A549 (cell line): Measurements from ENCODE around the gene NALCN. TPM values are rescaled to one million over a fixed set of nuclear protein-coding genes. Genes with fewer than 3 reads are reported as not detected.

ENCODE experiments used
- ATAC-seq, 2 experiments: fragments of 200-7000 bp in 1 of 2; fragments of >200 bp in 1 of 2; cut with Nextera tagmentation in 1 of 2; cut with Tn5 transposase in 1 of 2; 3 replicates each; pipeline versions ENCODE4 v1.8.0 to v1.9.1; 2018 to 2020; ENCODE audit warnings: mild to moderate bottlenecking in 1 of 2, moderate library complexity in 1 of 2
- CTCF ChIA-PET: fragments of 300-600 bp; sonication (Branson Sonifier 250); formaldehyde crosslinking; extraction: SDS; loops from one replicate; lab custom pipeline; 2021; ENCODE audit warnings: antibody characterized with exemption, inconsistent platforms; lab: Yijun Ruan, JAX
- POLR2A ChIA-PET: fragments of 350-600 bp; formaldehyde crosslinking; extraction: SDS; loops from one replicate; lab custom pipeline; 2021; ENCODE audit warnings: antibody characterized with exemption, inconsistent platforms; lab: Yijun Ruan, JAX
- DNase-seq, 2 experiments: peaks; one replicate each; pipeline versions ENCODE4 v3.0.0 to v3.0.0-alpha.2; 2011 to 2016; ENCODE audit warnings: low read depth in 1 of 2, low spot score in 1 of 2
- FAIRE-seq: peaks from 2 replicates; lab custom pipeline; 2011; peaks lifted over from hg19 to GRCh38; lab: Jason Lieb, UNC
- H3K27ac ChIP-seq, 2 experiments: fragments of >200 bp; sonication (Bioruptor Twin); formaldehyde crosslinking; 3 replicates each; pipeline ENCODE4 v1.5.1; 2016 to 2017
- H3K4me1 ChIP-seq: fragments of >200 bp; sonication (Bioruptor Twin); formaldehyde crosslinking; 3 replicates; pipeline ENCODE4 v1.6.1; 2016
- H3K4me2 ChIP-seq: fragments of >200 bp; sonication (Bioruptor Twin); formaldehyde crosslinking; 3 replicates; pipeline ENCODE4 v1.6.1; 2016
- H3K4me3 ChIP-seq: fragments of >200 bp; sonication (Bioruptor Twin); formaldehyde crosslinking; 3 replicates; pipeline ENCODE4 v1.5.1; 2016
- H3K9me3 ChIP-seq: fragments of >200 bp; sonication (Bioruptor Twin); formaldehyde crosslinking; 3 replicates; pipeline ENCODE4 v1.6.1; 2016
- ATOH8 ChIP-seq: fragments of 250-450 bp; sonication (Bioruptor Pico); IDR thresholded peaks from 2 replicates; pipeline ENCODE4 v1.5.0; 2020; ENCODE audit warnings: low read depth, mild to moderate bottlenecking, moderate library complexity
- CBX2 ChIP-seq: fragments of 200-600 bp; sonication (generic); IDR thresholded peaks from 2 replicates; pipeline ENCODE4 v1.6.1; 2016; ENCODE audit warnings: low read depth, mild to moderate bottlenecking, borderline replicate concordance
- CBX8 ChIP-seq: fragments of 200-600 bp; sonication (generic); IDR thresholded peaks from 2 replicates; pipeline ENCODE4 v1.6.1; 2016
- ESRRA ChIP-seq: fragments of 150-350 bp; IDR thresholded peaks from 2 replicates; pipeline ENCODE4 v1.6.1; 2014; ENCODE audit warnings: mild to moderate bottlenecking, low read length, borderline replicate concordance
- FOSL2 ChIP-seq, 2 experiments: fragments of 450-650 bp in 1 of 2; fragments of >200 bp in 1 of 2; sonication (Bioruptor Twin) in 1 of 2; formaldehyde crosslinking; IDR thresholded peaks; 2 replicates each; pipeline versions ENCODE4 v1.5.0 to v1.6.1; 2016 to 2020; ENCODE audit warnings: mild to moderate bottlenecking in 1 of 2, moderate library complexity in 1 of 2
- HEYL ChIP-seq: fragments of 250-450 bp; sonication (Bioruptor Pico); IDR thresholded peaks from 2 replicates; pipeline ENCODE4 v1.8.0; 2021; ENCODE audit warnings: mild to moderate bottlenecking, moderate library complexity
- HOXA7 ChIP-seq: fragments of 250-450 bp; sonication (Bioruptor Pico); IDR thresholded peaks from 2 replicates; pipeline ENCODE4 v1.5.0; 2020; ENCODE audit warnings: mild to moderate bottlenecking, moderate library complexity
- HOXB13 ChIP-seq: fragments of 250-450 bp; sonication (Bioruptor Pico); IDR thresholded peaks from 2 replicates; pipeline ENCODE4 v1.5.0; 2020; ENCODE audit warnings: low read depth, mild to moderate bottlenecking, moderate library complexity
- HOXB5 ChIP-seq: fragments of 250-450 bp; sonication (Bioruptor Pico); IDR thresholded peaks from 2 replicates; pipeline ENCODE4 v1.5.0; 2020; ENCODE audit warnings: mild to moderate bottlenecking, moderate library complexity
- KDM5A ChIP-seq: fragments of 200-600 bp; sonication (generic); IDR thresholded peaks from 2 replicates; pipeline ENCODE4 v1.6.1; 2016; ENCODE audit warnings: antibody characterized with exemption, mild to moderate bottlenecking
- MAFK ChIP-seq: fragments of 450-650 bp; IDR thresholded peaks from 2 replicates; pipeline ENCODE4 v1.6.1; 2014; ENCODE audit not compliant: partially characterized antibody
- MAX ChIP-seq: IDR thresholded peaks from 2 replicates; pipeline ENCODE4 v1.6.1; 2012
- MAZ ChIP-seq: fragments of 150-350 bp; IDR thresholded peaks from 2 replicates; pipeline ENCODE4 v1.6.1; 2014; ENCODE audit warnings: antibody characterized with exemption, low read depth, low read length, borderline replicate concordance
- NR3C1 ChIP-seq: fragments of >200 bp; sonication (Bioruptor Twin); formaldehyde crosslinking; IDR thresholded peaks from 3 replicates; pipeline ENCODE4 v1.6.1; 2017
- PBX3 ChIP-seq: IDR thresholded peaks from 2 replicates; pipeline ENCODE4 v1.6.1; 2012
- PHF8 ChIP-seq: fragments of 200-600 bp; sonication (generic); IDR thresholded peaks from 2 replicates; pipeline ENCODE4 v1.6.1; 2016; ENCODE audit warnings: low read depth, mild to moderate bottlenecking, antibody characterized with exemption, moderate library complexity, borderline replicate concordance
- POLR2A ChIP-seq: IDR thresholded peaks from 2 replicates; pipeline ENCODE4 v1.6.1; 2012; ENCODE audit warnings: mild to moderate bottlenecking, low read length
- RAD21 ChIP-seq, 2 experiments: fragments of >200 bp in 1 of 2; sonication (Bioruptor Twin) in 1 of 2; formaldehyde crosslinking in 1 of 2; IDR thresholded peaks in 1 of 2; conservative IDR thresholded peaks in 1 of 2; 2 replicates in 1 of 2; 3 replicates in 1 of 2; pipeline ENCODE4 v1.6.1; 2012 to 2018; ENCODE audit warnings: inconsistent platforms in 1 of 2
- RCOR1 ChIP-seq: fragments of 150-350 bp; IDR thresholded peaks from 2 replicates; pipeline ENCODE4 v1.6.1; 2014; ENCODE audit warnings: antibody characterized with exemption, low read length, low read depth
- REST ChIP-seq: fragments of 200-600 bp; sonication (generic); IDR thresholded peaks from 2 replicates; pipeline ENCODE4 v1.6.1; 2016; ENCODE audit warnings: antibody characterized with exemption, mild to moderate bottlenecking, moderate library complexity
- RFX5 ChIP-seq: fragments of 450-650 bp; IDR thresholded peaks from 2 replicates; pipeline ENCODE4 v1.7.1; 2014; ENCODE audit warnings: antibody characterized with exemption, mild to moderate bottlenecking, moderate library complexity
- ZC3H11A ChIP-seq: fragments of 450-650 bp; IDR thresholded peaks from 2 replicates; pipeline ENCODE4 v1.6.1; 2014; ENCODE audit warnings: antibody characterized with exemption, mild to moderate bottlenecking
- WGBS: methylation state at CpG from one replicate; pipeline ENCODE4 v1.1.6; 2017; ENCODE audit errors: missing lambda C conversion rate; 5-methylcytosine and 5-hydroxymethylcytosine counted together
- polyA plus RNA-seq, 4 experiments: library from polyadenylated mRNA; depleted of rRNA in 3 of 4; stranded (reverse); fragments of >200 nt; fragmentation: RNase III in 1 of 4; extraction: RNeasy Plus Mini Kit Qiagen cat#74134 plus additional on column Dnase treatment in 1 of 4; gene quantifications; 2 replicates in 3 of 4; 3 replicates in 1 of 4; pipeline ENCODE4 v1.2.3, GENCODE V29; 2011 to 2017

The NALCN gene
- polyA plus RNA-seq, 2 of the 4 experiments (the other 2 are of a cell fraction) = 1.8 to 4.9 TPM

- H3K9me3 ChIP-seq = no peaks in the 10 kb centered on the region
- FAIRE-seq = no peak
- ChIA-PET POLR2A (no interaction called here), CTCF (no interaction called here)
- WGBS = 76% methylated on average over 2 of the region's 2 CpGs
- H3K4me3 ChIP-seq = no peak overlapping the region
- no peak overlapping the region for H3K4me2 ChIP-seq
- H3K27ac ChIP-seq = no peak overlapping the region
- no peak for ATAC-seq
- TF ChIP-seq MAFK = no peak
- TF ChIP-seq HOXA7 (CRISPR knock-in tag) = no peak
- TF ChIP-seq RAD21 (conservative IDR thresholded peaks at IDR 0.05 in 1 of 2, IDR thresholded peaks at IDR 0.05 in 1 of 2) = no peak
- no peak for DNase-seq
- H3K4me1 ChIP-seq = no peaks in the 10 kb centered on the region
Measured at GRCh38 chr13:101383595-101383994, 32.7 kb downstream of the NALCN start.

- POLR2A ChIA-PET = no interaction called here
- ATAC-seq (no peak), FAIRE-seq (no peak), DNase-seq (no peak)
- CTCF ChIA-PET = no interaction called here
- H3K27ac ChIP-seq = no peak overlapping the region
- H3K4me3 ChIP-seq = no peak overlapping the region
- TF ChIP-seq PBX3 (no peak), ATOH8 (CRISPR knock-in tag) (no peak), NR3C1 (no peak), CBX2 (no peak), REST (no peak), POLR2A (no peak), HOXB13 (CRISPR knock-in tag) (no peak), CBX8 (no peak), ESRRA (no peak), MAZ (no peak)
- no peak overlapping the region for H3K4me2 ChIP-seq
- no peaks in the 10 kb centered on the region for H3K4me1 ChIP-seq
- WGBS = 90% methylated on average over 2 of the region's 2 CpGs
- no peaks in the 10 kb centered on the region for H3K9me3 ChIP-seq
Measured at GRCh38 chr13:101382701-101383100, 33.6 kb downstream of the NALCN start.

- DNase-seq = no peak
- Histone ChIP-seq H3K4me1 (no peaks in the 10 kb centered on the region), H3K4me2 (no peak overlapping the region), H3K27ac (no peak overlapping the region), H3K4me3 (no peak overlapping the region)
- CTCF ChIA-PET = no interaction called here
- no peak for TF ChIP-seq RCOR1
- no peak for TF ChIP-seq RFX5
- TF ChIP-seq FOSL2 (IDR thresholded peaks at IDR 0.05) = no peak
- TF ChIP-seq FOSL2 (CRISPR knock-in tag; IDR thresholded peaks at IDR 0.05) = no peak
- no peak for TF ChIP-seq CBX2
- no peak for TF ChIP-seq PHF8
- no peak for TF ChIP-seq HOXA7 (CRISPR knock-in tag)
- TF ChIP-seq MAX = no peak
- no peak for TF ChIP-seq KDM5A
- TF ChIP-seq PBX3 = no peak
- no peak for TF ChIP-seq ZC3H11A
- no peak for TF ChIP-seq HEYL
- no peak for TF ChIP-seq NR3C1
- no peak for TF ChIP-seq HOXB5 (CRISPR knock-in tag)
- TF ChIP-seq MAZ = no peak
- TF ChIP-seq, all 56 proteins: peak for 0
- FAIRE-seq (no peak), ATAC-seq (no peak)
- POLR2A ChIA-PET = no interaction called here
- H3K9me3 ChIP-seq = no peaks in the 10 kb centered on the region
- whole genome bisulfite sequencing = 56% methylated on average over 2 of the region's 2 CpGs
Measured at GRCh38 chr13:101382086-101382485, 34.2 kb downstream of the NALCN start.
